Vagina (tissue), 2 donors: ENCODE results near the gene PTER.

Source experiments
- CTCF ChIP-seq, 3 experiments: fragments of 450-650 bp in 2 of 3; fragments of 200-600 bp in 1 of 3; sonication (generic) in 1 of 3; IDR thresholded peaks; one replicate each; pipeline ENCODE4 v1.5.1; 2017 to 2019; ENCODE audit warnings: antibody characterized with exemption in 3 of 3, mild to moderate bottlenecking in 2 of 3, moderate library complexity in 2 of 3
- POLR2A ChIP-seq, 2 donors: fragments of 450-650 bp; IDR thresholded peaks; one replicate each; pipeline ENCODE4 v1.6.1; 2017; ENCODE audit warnings: antibody characterized with exemption in 2 of 2, mild to moderate bottlenecking in 2 of 2, moderate library complexity in 2 of 2

GRCh38 chr10:16493884-16494536, 57.2 kb downstream of the PTER start:
- TF ChIP-seq POLR2A (IDR thresholded peaks at IDR 0.05): no peak
- no peak for TF ChIP-seq CTCF (IDR thresholded peaks at IDR 0.05)
